ENCODE measurements around the gene AFP.

DNA sequence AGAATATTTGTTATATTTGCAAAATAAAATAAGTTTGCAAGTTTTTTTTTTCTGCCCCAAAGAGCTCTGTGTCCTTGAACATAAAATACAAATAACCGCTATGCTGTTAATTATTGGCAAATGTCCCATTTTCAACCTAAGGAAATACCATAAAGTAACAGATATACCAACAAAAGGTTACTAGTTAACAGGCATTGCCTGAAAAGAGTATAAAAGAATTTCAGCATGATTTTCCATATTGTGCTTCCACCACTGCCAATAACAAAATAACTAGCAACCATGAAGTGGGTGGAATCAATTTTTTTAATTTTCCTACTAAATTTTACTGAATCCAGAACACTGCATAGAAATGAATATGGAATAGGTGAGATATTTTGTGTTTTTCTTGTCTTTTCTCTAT, at the start of gene AFP:
- TF ChIP-seq, protein P1, sequence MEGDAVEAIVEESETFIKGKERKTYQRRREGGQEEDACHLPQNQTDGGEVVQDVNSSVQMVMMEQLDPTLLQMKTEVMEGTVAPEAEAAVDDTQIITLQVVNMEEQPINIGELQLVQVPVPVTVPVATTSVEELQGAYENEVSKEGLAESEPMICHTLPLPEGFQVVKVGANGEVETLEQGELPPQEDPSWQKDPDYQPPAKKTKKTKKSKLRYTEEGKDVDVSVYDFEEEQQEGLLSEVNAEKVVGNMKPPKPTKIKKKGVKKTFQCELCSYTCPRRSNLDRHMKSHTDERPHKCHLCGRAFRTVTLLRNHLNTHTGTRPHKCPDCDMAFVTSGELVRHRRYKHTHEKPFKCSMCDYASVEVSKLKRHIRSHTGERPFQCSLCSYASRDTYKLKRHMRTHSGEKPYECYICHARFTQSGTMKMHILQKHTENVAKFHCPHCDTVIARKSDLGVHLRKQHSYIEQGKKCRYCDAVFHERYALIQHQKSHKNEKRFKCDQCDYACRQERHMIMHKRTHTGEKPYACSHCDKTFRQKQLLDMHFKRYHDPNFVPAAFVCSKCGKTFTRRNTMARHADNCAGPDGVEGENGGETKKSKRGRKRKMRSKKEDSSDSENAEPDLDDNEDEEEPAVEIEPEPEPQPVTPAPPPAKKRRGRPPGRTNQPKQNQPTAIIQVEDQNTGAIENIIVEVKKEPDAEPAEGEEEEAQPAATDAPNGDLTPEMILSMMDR (IDR thresholded peaks at IDR 0.05): no peak
- no peak for TF ChIP-seq EZH2 (IDR thresholded peaks at IDR 0.05; ENCODE audit: borderline replicate concordance, insufficient read depth, low read depth, low read length, poor library complexity, severe bottlenecking)
